GM23338 (cell line): ENCODE data around the gene CAP1.

Experiments
- POLR2AphosphoS5 ChIP-seq: IDR thresholded peaks from 2 replicates; pipeline ENCODE4 v1.6.1; 2016; ENCODE audit warnings: antibody characterized with exemption, low read depth
- ZNF114 ChIP-seq: fragments of 250-450 bp; sonication (Bioruptor Pico); IDR thresholded peaks from 2 replicates; pipeline ENCODE4 v1.5.0; 2020; ENCODE audit warnings: mild to moderate bottlenecking, moderate library complexity
- TF ChIP-seq, protein P1 (sequence below), 2 experiments: fragments of 200-600 bp in 1 of 2; sonication (generic) in 1 of 2; conservative IDR thresholded peaks; 2 replicates each; pipeline versions ENCODE4 v1.5.1 to v1.6.1; 2016 to 2017; ENCODE audit warnings: antibody characterized with exemption in 2 of 2, low read depth in 2 of 2, mild to moderate bottlenecking in 2 of 2, moderate library complexity in 1 of 2
- TF ChIP-seq, protein P2 (sequence below): IDR thresholded peaks from 2 replicates; pipeline ENCODE4 v1.6.1; 2016; ENCODE audit warnings: antibody characterized with exemption

DNA sequence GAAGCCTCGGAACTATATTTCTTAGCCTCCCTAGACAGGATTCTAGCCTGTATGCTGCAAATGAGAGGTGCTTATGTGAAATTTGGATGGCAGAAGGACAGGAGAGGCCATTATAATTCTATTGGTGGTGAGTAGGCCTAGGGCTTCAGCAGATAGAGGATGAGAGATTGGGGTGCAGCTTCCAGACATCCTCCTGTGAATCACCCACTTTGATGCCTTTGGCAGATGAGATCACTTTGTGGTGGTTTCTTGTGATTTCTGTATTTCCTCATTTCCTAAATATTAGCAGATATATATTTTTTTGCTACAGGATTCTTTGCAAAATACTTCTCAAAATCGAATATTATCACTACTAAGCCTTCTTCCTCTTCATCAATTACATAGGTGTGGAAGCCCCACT is 48.3 kb upstream of the CAP1 start:
- TF ChIP-seq, protein P1, sequence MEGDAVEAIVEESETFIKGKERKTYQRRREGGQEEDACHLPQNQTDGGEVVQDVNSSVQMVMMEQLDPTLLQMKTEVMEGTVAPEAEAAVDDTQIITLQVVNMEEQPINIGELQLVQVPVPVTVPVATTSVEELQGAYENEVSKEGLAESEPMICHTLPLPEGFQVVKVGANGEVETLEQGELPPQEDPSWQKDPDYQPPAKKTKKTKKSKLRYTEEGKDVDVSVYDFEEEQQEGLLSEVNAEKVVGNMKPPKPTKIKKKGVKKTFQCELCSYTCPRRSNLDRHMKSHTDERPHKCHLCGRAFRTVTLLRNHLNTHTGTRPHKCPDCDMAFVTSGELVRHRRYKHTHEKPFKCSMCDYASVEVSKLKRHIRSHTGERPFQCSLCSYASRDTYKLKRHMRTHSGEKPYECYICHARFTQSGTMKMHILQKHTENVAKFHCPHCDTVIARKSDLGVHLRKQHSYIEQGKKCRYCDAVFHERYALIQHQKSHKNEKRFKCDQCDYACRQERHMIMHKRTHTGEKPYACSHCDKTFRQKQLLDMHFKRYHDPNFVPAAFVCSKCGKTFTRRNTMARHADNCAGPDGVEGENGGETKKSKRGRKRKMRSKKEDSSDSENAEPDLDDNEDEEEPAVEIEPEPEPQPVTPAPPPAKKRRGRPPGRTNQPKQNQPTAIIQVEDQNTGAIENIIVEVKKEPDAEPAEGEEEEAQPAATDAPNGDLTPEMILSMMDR (conservative IDR thresholded peaks at IDR 0.05; ENCODE audit: low read depth in 2 of 2), result no peak
- TF ChIP-seq, protein P2, sequence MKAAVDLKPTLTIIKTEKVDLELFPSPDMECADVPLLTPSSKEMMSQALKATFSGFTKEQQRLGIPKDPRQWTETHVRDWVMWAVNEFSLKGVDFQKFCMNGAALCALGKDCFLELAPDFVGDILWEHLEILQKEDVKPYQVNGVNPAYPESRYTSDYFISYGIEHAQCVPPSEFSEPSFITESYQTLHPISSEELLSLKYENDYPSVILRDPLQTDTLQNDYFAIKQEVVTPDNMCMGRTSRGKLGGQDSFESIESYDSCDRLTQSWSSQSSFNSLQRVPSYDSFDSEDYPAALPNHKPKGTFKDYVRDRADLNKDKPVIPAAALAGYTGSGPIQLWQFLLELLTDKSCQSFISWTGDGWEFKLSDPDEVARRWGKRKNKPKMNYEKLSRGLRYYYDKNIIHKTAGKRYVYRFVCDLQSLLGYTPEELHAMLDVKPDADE, result no peak
- no peak for TF ChIP-seq ZNF114 (CRISPR knock-in tag)
- TF ChIP-seq POLR2AphosphoS5, result no peak
